ENCODE results near the gene EMC8.

Gene EMC8

GRCh38 chr16:85834741-85835140 is 35.4 kb upstream of the EMC8 start:
- DNase-seq (ENCODE audit: low spot score) = no peak
- H3K4me3 ChIP-seq = no peak overlapping the region
- no peak for TF ChIP-seq CTCF (IDR thresholded peaks at IDR 0.05)
- H3K27ac ChIP-seq = no peak overlapping the region

- H3K4me3 ChIP-seq = no peak overlapping the region
- DNase-seq (ENCODE audit: low spot score) = no peak
- H3K27ac ChIP-seq = no peak overlapping the region
- TF ChIP-seq CTCF (IDR thresholded peaks at IDR 0.05) = no peak
Measured at GRCh38 chr16:85833219-85833920, 34.0 kb upstream of the EMC8 start.

- no peak for DNase-seq (ENCODE audit: low spot score)
- Histone ChIP-seq H3K27ac (no peak overlapping the region), H3K4me3 (no peak overlapping the region)
- no peak for TF ChIP-seq CTCF (IDR thresholded peaks at IDR 0.05)
Measured at GRCh38 chr16:85832570-85833218, 33.4 kb upstream of the EMC8 start.

GRCh38 chr16:85830821-85831220 is 31.5 kb upstream of the EMC8 start:
- H3K27ac ChIP-seq = no peak overlapping the region
- TF ChIP-seq CTCF (IDR thresholded peaks at IDR 0.05) = no peak
- no peak for DNase-seq (ENCODE audit: low spot score)
- no peak overlapping the region for H3K4me3 ChIP-seq

GRCh38 chr16:85829751-85830445 is 30.6 kb upstream of the EMC8 start:
- no peak overlapping the region for H3K27ac ChIP-seq
- TF ChIP-seq CTCF (IDR thresholded peaks at IDR 0.05) = no peak

GRCh38 chr16:85829171-85829719 is 29.9 kb upstream of the EMC8 start:
- H3K27ac ChIP-seq = no peak overlapping the region
- no peak for DNase-seq (ENCODE audit: low spot score)
- TF ChIP-seq CTCF (IDR thresholded peaks at IDR 0.05) = no peak
- no peak overlapping the region for H3K4me3 ChIP-seq

More at GRCh38 chr16:85829751-85830445, 30.6 kb upstream of the EMC8 start:
- no peak for DNase-seq (ENCODE audit: low spot score)
- no peak overlapping the region for H3K4me3 ChIP-seq

Measured in coronary artery (tissue), 2 donors.